GM18519 (cell line): ENCODE results near the gene PREPL.
"Not testable (repeated sequence)": the region's sequence is repeated elsewhere in the genome, so short reads cannot be mapped to it uniquely, and the experiment has no call there.

Experiments
- ATAC-seq: cut with Tn5 transposase; IDR thresholded peaks from one replicate; pipeline ENCODE4 v1.9.1; 2021; ENCODE audit warnings: mild to moderate bottlenecking, moderate library complexity; ENCODE audit not compliant: unreplicated experiment, low FRiP score

PREPL gene

GRCh38 chr2:44351088-44351487, 10.2 kb downstream of the PREPL start:
- no peak for ATAC-seq

- no peak for ATAC-seq
These were observed 11.8 kb downstream of the PREPL start for GRCh38 chr2:44349506-44349905.

- ATAC-seq = no peak
These were observed 12.9 kb downstream of the PREPL start for GRCh38 chr2:44348400-44348799.

GRCh38 chr2:44347526-44347925, 13.8 kb downstream of the PREPL start:
- no peak for ATAC-seq

- no peak for ATAC-seq
These were observed 18.4 kb downstream of the PREPL start for GRCh38 chr2:44342854-44343253.

GRCh38 chr2:44335806-44336538, 25.3 kb downstream of the PREPL start:
- no peak for ATAC-seq

GRCh38 chr2:44333994-44334393, 27.3 kb downstream of the PREPL start:
- no peak for ATAC-seq

GRCh38 chr2:44330801-44331200, 30.5 kb downstream of the PREPL start:
- ATAC-seq = no peak

- ATAC-seq = no peak
These were observed 32.0 kb downstream of the PREPL start for GRCh38 chr2:44329343-44329742.

- no peak for ATAC-seq
These were observed 32.5 kb downstream of the PREPL start for GRCh38 chr2:44328750-44329149.

- no peak for ATAC-seq
These were observed 34.6 kb downstream of the PREPL start for GRCh38 chr2:44326548-44327264.

- ATAC-seq = no peak
These were observed 35.4 kb downstream of the PREPL start for GRCh38 chr2:44325897-44326296.

- ATAC-seq = no peak
These were observed 36.3 kb downstream of the PREPL start for GRCh38 chr2:44324971-44325426.

GRCh38 chr2:44321360-44321759, 39.9 kb downstream of the PREPL start:
- ATAC-seq = no peak

- ATAC-seq = no peak
These were observed 40.5 kb downstream of the PREPL start for GRCh38 chr2:44320832-44321231.

GRCh38 chr2:44315945-44316344, 45.3 kb downstream of the PREPL start:
- ATAC-seq = no peak

- no peak for ATAC-seq
These were observed 46.9 kb downstream of the PREPL start for GRCh38 chr2:44314362-44314761.

GRCh38 chr2:44310287-44310686, 51.0 kb downstream of the PREPL start:
- no peak for ATAC-seq

- ATAC-seq = no peak
These were observed 55.4 kb downstream of the PREPL start for GRCh38 chr2:44305882-44306281.

GRCh38 chr2:44304258-44304657, 57.0 kb downstream of the PREPL start:
- no peak for ATAC-seq

GRCh38 chr2:44303766-44304165, 57.5 kb downstream of the PREPL start:
- ATAC-seq = not testable (repeated sequence)

GRCh38 chr2:44301111-44301510, 60.2 kb downstream of the PREPL start:
- ATAC-seq = no peak
